Measurements from ENCODE around the gene PXYLP1.

GRCh38 chr3:141334627-141335250 is 103.1 kb downstream of the PXYLP1 start:
- TF ChIP-seq CTCF (IDR thresholded peaks at IDR 0.05; ENCODE audit: insufficient read depth, low read depth, low read length), result no peak
- TF ChIP-seq EZH2 (IDR thresholded peaks at IDR 0.05; ENCODE audit: insufficient read depth, low read length), result no peak

Data from astrocyte (in vitro differentiated cells and primary cell).